ENCODE data around the gene RARRES2. TPM values are rescaled to one million over a fixed set of nuclear protein-coding genes. Genes with fewer than 3 reads are reported as not detected.

RARRES2 gene
- total RNA-seq, 1 experiment from 2014 or later, result 60.9 TPM

- no peak overlapping the region for H2BK15ac ChIP-seq (ENCODE audit: low read depth, low read length)
- H3K27ac ChIP-seq (ENCODE audit: insufficient read length, low read depth, low read length), result no peak overlapping the region
- no peak for DNase-seq
- WGBS (ENCODE audit: extremely low coverage, insufficient read length, low lambda C conversion rate), result no CpG with 5 or more reads among the region's 4 CpGs
- no peak overlapping the region for H4K8ac ChIP-seq (replicated peaks; ENCODE audit: insufficient read length, low read depth, low read length)
- no peak overlapping the region for H2BK20ac ChIP-seq (ENCODE audit: low read depth, low read length, poor library complexity, severe bottlenecking)
- H3K23ac ChIP-seq (ENCODE audit: insufficient read length, low read depth, low read length), result no peak overlapping the region
- no peak overlapping the region for H3K18ac ChIP-seq (ENCODE audit: insufficient read length, low read depth, low read length)
- H3K14ac ChIP-seq (ENCODE audit: insufficient read depth, low read length), result no peak overlapping the region
- no peak overlapping the region for H2AFZ ChIP-seq (ENCODE audit: low read length)
- no peak overlapping the region for H3K27ac Mint-ChIP-seq
- H3K27me3 ChIP-seq (ENCODE audit: insufficient read depth, low read length), result no peaks in the 10 kb centered on the region
- peaks cover 37 to 46% of the 10 kb centered on the region in 2 experiments for H3K4me1 Mint-ChIP-seq
- H3K79me2 ChIP-seq (ENCODE audit: insufficient read depth, low read length), result no peaks in the 10 kb centered on the region
- H3K27me3 Mint-ChIP-seq (ENCODE audit: low read depth), result peaks cover 34% of the 10 kb centered on the region
- H3K36me3 Mint-ChIP-seq (ENCODE audit: insufficient read depth in 1 of 3, low read depth in 3 of 3), result peaks cover 0 to 54% (median 4%) of the 10 kb centered on the region in 3 experiments; a peak in 4 of 7 replicates
- peaks cover 17% of the 10 kb centered on the region; the same call in 1 of the 2 replicates for H3K4me1 ChIP-seq (ENCODE audit: insufficient read depth, low read length)
- no peak overlapping the region for H3K4ac ChIP-seq (ENCODE audit: low read depth, low read length)
- no peak overlapping the region for H3K56ac ChIP-seq (ENCODE audit: insufficient read length, low read depth, low read length)
- H3K9me3 ChIP-seq (ENCODE audit: control insufficient read depth, low read depth, low read length), result no peaks in the 10 kb centered on the region
- no peak overlapping the region for H3K9ac ChIP-seq (ENCODE audit: extremely low read depth, insufficient read length, low read length)
- no peak overlapping the region for H4K5ac ChIP-seq (ENCODE audit: insufficient read length, low read depth, low read length)
- H4K20me1 ChIP-seq (ENCODE audit: control insufficient read depth, insufficient read depth, insufficient read length), result no peaks in the 10 kb centered on the region
- H4K91ac ChIP-seq (ENCODE audit: insufficient read length, low read depth, low read length), result no peak overlapping the region
- no peaks in the 10 kb centered on the region for H3K79me1 ChIP-seq (ENCODE audit: insufficient read depth, low read depth, low read length, poor library complexity, severe bottlenecking)
- H3T11ph ChIP-seq (ENCODE audit: low read length), result no peak overlapping the region
- no peak overlapping the region for H3K4me3 Mint-ChIP-seq
- H2AK5ac ChIP-seq (ENCODE audit: insufficient read length, low read length), result no peak overlapping the region
- H2BK120ac ChIP-seq (ENCODE audit: low read depth, low read length, poor library complexity, severe bottlenecking), result no peak overlapping the region
- H3K9me3 Mint-ChIP-seq, result no peaks in the 10 kb centered on the region; a peak in 1 of 5 replicates
- H2BK12ac ChIP-seq (ENCODE audit: insufficient read length, low read depth, low read length), result no peak overlapping the region
- no peak overlapping the region for H2BK5ac ChIP-seq (ENCODE audit: insufficient read length, low read length)
- no peak overlapping the region for H3K4me2 ChIP-seq (ENCODE audit: insufficient read depth, insufficient read length, low read length)
- TF ChIP-seq CTCF (conservative IDR thresholded peaks at IDR 0.05), result no peak
- H3K23me2 ChIP-seq (ENCODE audit: insufficient read length, low read depth, low read length, poor library complexity, severe bottlenecking), result peaks cover 7% of the 10 kb centered on the region
Measured at GRCh38 chr7:150326657-150327268, 14.7 kb downstream of the RARRES2 start.
